ENCODE results near the gene DUSP8. TPM values are rescaled to one million over a fixed set of nuclear protein-coding genes. Genes with fewer than 3 reads are reported as not detected.
A peak's percentile ranks its signal among the peaks of the same experiment; 100 is the strongest.

The DUSP8 gene
- total and polyA plus RNA-seq, 2 of the 8 experiments (the other 6 are each of a cell fraction or from before 2014, with no cell fraction given), result 2.8 to 3.6 TPM

DNA sequence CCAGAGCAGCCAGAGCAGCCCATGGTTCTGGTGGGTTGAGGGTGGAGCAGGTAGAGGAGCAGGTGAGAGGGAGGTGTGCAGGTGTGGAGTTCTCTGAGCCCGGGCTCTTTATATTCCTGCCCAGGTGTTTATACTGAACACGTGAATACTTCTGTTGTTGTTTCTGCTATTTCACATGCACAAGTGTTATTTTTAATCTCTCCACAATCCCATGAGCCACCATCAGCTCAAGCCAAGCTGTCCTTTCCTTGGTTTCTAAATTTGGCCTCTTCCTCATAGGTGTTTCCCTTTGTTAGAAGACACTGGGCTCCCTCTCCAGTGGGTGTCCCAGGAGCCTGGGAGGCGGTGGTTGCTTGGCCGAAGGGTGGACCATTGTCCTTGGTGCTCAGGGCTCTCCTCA, 36.3 kb upstream of the DUSP8 start, which contains the start of gene KRTAP5-3:
Gene KRTAP5-3 (minus strand): TSS at position 101 of the 400 bp plus-strand sequence. CDS start 78 bp downstream, at position 23.
- no peak within 1 kb of the TSS for H3K9ac ChIP-seq (replicated peaks in 1 of 4; ENCODE audit: extremely low read depth in 1 of 4, low read depth in 3 of 4, low read length in 3 of 4)
- H3K56ac ChIP-seq (replicated peaks; ENCODE audit: insufficient read length, low read depth, low read length), result no peak within 1 kb of the TSS
- no peak within 1 kb of the TSS for H4K91ac ChIP-seq (replicated peaks; ENCODE audit: insufficient read length, low read length)
- no peak for FAIRE-seq
- H3K14ac ChIP-seq (ENCODE audit: insufficient read length), result no peak within 1 kb of the TSS
- no peak within 1 kb of the TSS for H3K23ac ChIP-seq (ENCODE audit: insufficient read length)
- H3K4ac ChIP-seq (replicated peaks; ENCODE audit: insufficient read length, low read depth, low read length), result no peak within 1 kb of the TSS
- peaks cover 0 to 2% of the 10 kb centered on the region in 2 experiments for H4K20me1 ChIP-seq (replicated peaks in 1 of 2; ENCODE audit: control insufficient read depth in 1 of 2, insufficient read depth in 2 of 2, low read length in 2 of 2)
- H3K4me1 ChIP-seq (replicated peaks in 1 of 4; ENCODE audit: control insufficient read depth in 3 of 4, insufficient read depth in 4 of 4, low read length in 3 of 4), result no peaks in the 10 kb centered on the region
- peaks cover 0 to 3% of the 10 kb centered on the region in 2 experiments; a peak in 1 of 4 replicates for H3K9me3 ChIP-seq (ENCODE audit: insufficient read depth in 2 of 2, low read depth in 1 of 2, low read length in 1 of 2)
- WGBS, 2 experiments (ENCODE audit: extremely low coverage in 1 of 2, insufficient coverage in 1 of 2, insufficient read length in 1 of 2, insufficient replicate concordance in 2 of 2, low coverage in 1 of 2, low lambda C conversion rate in 2 of 2, missing lambda C conversion rate in 1 of 2), result 84% methylated on average over 4 of the region's 4 CpGs; no CpG with 5 or more reads in 1 of the 2 experiments
- peaks cover 2% of the 10 kb centered on the region; the same call in 1 of the 2 replicates for H3K23me2 ChIP-seq (ENCODE audit: low read depth, low read length)
- no peak within 1 kb of the TSS for H2BK120ac ChIP-seq (replicated peaks; ENCODE audit: low read depth, low read length)
- H3K36me3 ChIP-seq (ENCODE audit: control insufficient read depth in 2 of 4, insufficient read depth in 4 of 4, low read length in 3 of 4), result no peaks in the 10 kb centered on the region
- H2BK15ac ChIP-seq (ENCODE audit: low read length), result no peak within 1 kb of the TSS
- H2BK12ac ChIP-seq (ENCODE audit: low read depth, low read length), result no peak within 1 kb of the TSS
- POLR2A ChIA-PET (ENCODE audit: partially characterized antibody), result no interaction called here
- H3K4me3 ChIP-seq (ENCODE audit: extremely low read depth in 1 of 4, insufficient read depth in 2 of 4, low read depth in 3 of 4, low read length in 4 of 4), result no peak within 1 kb of the TSS
- no peak within 1 kb of the TSS for H2AK5ac ChIP-seq (ENCODE audit: low read depth, low read length)
- TF ChIP-seq, protein P1, sequence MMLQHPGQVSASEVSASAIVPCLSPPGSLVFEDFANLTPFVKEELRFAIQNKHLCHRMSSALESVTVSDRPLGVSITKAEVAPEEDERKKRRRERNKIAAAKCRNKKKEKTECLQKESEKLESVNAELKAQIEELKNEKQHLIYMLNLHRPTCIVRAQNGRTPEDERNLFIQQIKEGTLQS (IDR thresholded peaks at IDR 0.05; ENCODE audit: insufficient read depth, low read depth, low read length), result no peak
- TF ChIP-seq FOSL1 (IDR thresholded peaks at IDR 0.05; ENCODE audit: insufficient read depth, low read depth, low read length) (no peak), SP4 (IDR thresholded peaks at IDR 0.05; ENCODE audit: low read length) (no peak), GTF2F1 (IDR thresholded peaks at IDR 0.05; ENCODE audit: borderline replicate concordance, low read depth, low read length) (no peak), EZH2 (IDR thresholded peaks at IDR 0.05; ENCODE audit: low read depth, low read length, severe bottlenecking) (no peak), MAFK (IDR thresholded peaks at IDR 0.05; ENCODE audit: low read depth, low read length) (no peak), CEBPB (IDR thresholded peaks at IDR 0.05; ENCODE audit: low read depth, low read length) (no peak), SP2 (IDR thresholded peaks at IDR 0.05; ENCODE audit: low read length) (no peak), EP300 (IDR thresholded peaks at IDR 0.05; ENCODE audit: borderline replicate concordance in 1 of 2, low read depth in 2 of 2, low read length in 2 of 2) (no peak), SIRT6 (IDR thresholded peaks at IDR 0.05; ENCODE audit: low read length) (no peak), KDM5A (IDR thresholded peaks at IDR 0.05; ENCODE audit: low read length) (no peak), NRF1 (IDR thresholded peaks at IDR 0.05; ENCODE audit: low read depth, low read length) (no peak)
- no peak within 1 kb of the TSS; the same call in 1 of the 2 replicates for H4K8ac ChIP-seq (ENCODE audit: extremely low read depth, insufficient read depth, low read length)
- CTCF ChIA-PET (ENCODE audit: partially characterized antibody), result interaction anchor here (0.6 to 1.9 kb wide), 5 partner anchors 13 to 62 kb away, joined by 3 to 8 read pairs (median 3); no protein-coding TSS in a partner anchor
- DNase-seq (ENCODE audit: low read depth in 1 of 2, low spot score in 2 of 2), result no peak
- no peaks in the 10 kb centered on the region for H3K27me3 ChIP-seq (replicated peaks in 1 of 4; ENCODE audit: control insufficient read depth in 3 of 4, extremely low read depth in 1 of 4, insufficient read depth in 3 of 4, low read length in 3 of 4)
- no peak within 1 kb of the TSS; the same call in 1 of the 2 replicates for H3K18ac ChIP-seq (ENCODE audit: extremely low read depth, low read length)
- peak within 1 kb of the TSS; percentile 40; the same call in 1 of the 2 replicates for H2AFZ ChIP-seq (ENCODE audit: low read length)
- H2BK5ac ChIP-seq (ENCODE audit: low read depth, low read length), result no peak within 1 kb of the TSS
- H2BK20ac ChIP-seq (ENCODE audit: low read length), result no peak within 1 kb of the TSS
- no peaks in the 10 kb centered on the region for H3K79me2 ChIP-seq (ENCODE audit: control insufficient read depth in 1 of 2, insufficient read depth in 2 of 2, low read length in 2 of 2)
- no peak within 1 kb of the TSS for H4K5ac ChIP-seq (ENCODE audit: insufficient read length, low read depth, low read length)
- no peak within 1 kb of the TSS for H3K27ac ChIP-seq (ENCODE audit: low read depth, low read length)
- no peaks in the 10 kb centered on the region for H3K79me1 ChIP-seq (ENCODE audit: low read depth, low read length)
- H3K4me2 ChIP-seq (ENCODE audit: insufficient read depth in 1 of 2, low read depth in 2 of 2, low read length in 2 of 2), result 0 out of 4 replicates have a peak within 1 kb of the TSS, but pooled peaks of 1 of the 2 experiments have one; percentile 21
